Sigmoid colon (tissue), 7 donors: ENCODE results near the gene SH3RF3. TPM values are rescaled to one million over a fixed set of nuclear protein-coding genes. Genes with fewer than 3 reads are reported as not detected.

Experiments
- DNase-seq: peaks from one replicate; pipeline ENCODE4 v3.0.0-alpha.2; 2019
- H3K27ac ChIP-seq, 4 donors: fragments of 200-600 bp; sonication (generic); one replicate each; pipeline ENCODE4 v1.5.1; 2016 to 2019; ENCODE audit warnings: mild to moderate bottlenecking in 1 of 4
- H3K27me3 ChIP-seq, 3 donors: fragments of 200-600 bp; sonication (generic); one replicate each; pipeline ENCODE4 v1.5.1; 2019; ENCODE audit warnings: mild to moderate bottlenecking in 1 of 3
- H3K36me3 ChIP-seq, 4 donors: fragments of 200-600 bp; sonication (generic); one replicate each; pipeline ENCODE4 v1.5.1; 2016 to 2019
- H3K4me1 ChIP-seq, 4 donors: fragments of 200-600 bp; sonication (generic); one replicate each; pipeline ENCODE4 v1.5.1; 2017 to 2019
- H3K4me3 ChIP-seq, 4 donors: fragments of 200-600 bp; sonication (generic); one replicate each; pipeline ENCODE4 v1.5.1; 2017 to 2019; ENCODE audit warnings: mild to moderate bottlenecking in 2 of 4, moderate library complexity in 1 of 4
- H3K9me3 ChIP-seq, 4 donors: fragments of 200-600 bp in 3 of 4; sonication (generic) in 3 of 4; one replicate each; pipeline versions ENCODE4 v1.5.1 to v1.6.1; 2013 to 2019
- EP300 ChIP-seq, 4 donors: sonication (generic); formaldehyde crosslinking; IDR thresholded peaks; one replicate each; pipeline ENCODE4 v1.6.1; 2017; ENCODE audit warnings: antibody characterized with exemption in 4 of 4
- POLR2A ChIP-seq, 2 donors: fragments of 450-650 bp; IDR thresholded peaks; one replicate each; pipeline ENCODE4 v1.6.1; 2016; ENCODE audit warnings: antibody characterized with exemption in 2 of 2, mild to moderate bottlenecking in 2 of 2, moderate library complexity in 2 of 2
- POLR2AphosphoS5 ChIP-seq, 4 donors: sonication (generic); formaldehyde crosslinking; IDR thresholded peaks; one replicate each; pipeline ENCODE4 v1.6.1; 2017; ENCODE audit warnings: antibody characterized with exemption in 4 of 4
- WGBS, 2 donors: extraction: QIAGEN DNeasy Blood & Tissue Kit; methylation state at CpG; one replicate each; pipeline ENCODE4 v1.1.7; 2013; 5-methylcytosine and 5-hydroxymethylcytosine counted together
- intact Hi-C: fragments of 100-400 bp; cut with DNase I; formaldehyde crosslinking; loops from one replicate; pipeline ENCODE4 v1.15.1; 2023
- polyA plus RNA-seq, 3 donors: library from polyadenylated mRNA; stranded (reverse); fragments of 200-250 nt; gene quantifications; one replicate each; pipeline ENCODE4 v1.2.3, GENCODE V29; 2013
- total RNA-seq, 4 donors: library from RNA; depleted of rRNA; stranded (reverse); fragments of >200 nt; gene quantifications; one replicate each; pipeline ENCODE4 v1.1.0, GENCODE V29; 2016
- TF ChIP-seq, protein P1 (sequence below), 4 experiments: fragments of 450-650 bp in 3 of 4; fragments of 200-600 bp in 1 of 4; IDR thresholded peaks; one replicate each; pipeline ENCODE4 v1.5.1; 2016 to 2019; ENCODE audit warnings: antibody characterized with exemption in 4 of 4, mild to moderate bottlenecking in 3 of 4, moderate library complexity in 2 of 4
- donor health status: healthy with polysubstance abuse.
- donor health status: Bipolar disorder and iron deficiency.
- donor health status: healthy.

SH3RF3 gene
- total and polyA plus RNA-seq, 7 donors, result 0.69 to 10.0 (median 3.4) TPM

DNA sequence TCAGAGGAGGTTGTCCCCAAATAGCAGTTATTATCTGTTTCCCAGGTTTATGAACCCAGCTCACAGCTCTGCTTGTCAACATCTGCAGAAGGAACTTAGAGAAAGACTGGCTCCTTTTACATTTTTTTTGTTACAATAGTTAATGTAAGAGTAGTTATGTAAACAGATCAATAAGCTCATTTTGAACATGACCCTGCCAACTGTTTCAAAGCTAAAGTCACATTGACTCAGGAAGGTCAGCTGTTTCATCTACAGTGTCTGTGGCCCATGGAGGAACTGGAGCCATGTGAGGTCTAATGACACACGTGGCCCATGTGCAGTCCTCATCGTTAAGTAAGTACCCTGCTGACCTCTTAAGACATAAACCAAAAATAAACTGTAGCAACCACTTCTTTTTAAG lies 97.1 kb downstream of the SH3RF3 start:
- Histone ChIP-seq H3K4me1 (peaks cover 0 to 7% (median 6%) of the 10 kb centered on the region in 4 donors), H3K27ac (no peak overlapping the region), H3K9me3 (no peaks in the 10 kb centered on the region), H3K4me3 (no peak overlapping the region), H3K27me3 (no peaks in the 10 kb centered on the region), H3K36me3 (no peaks in the 10 kb centered on the region)
- intact Hi-C loops, result no loop called here
- 64 to 66% methylated on average over 2 of the region's 2 CpGs for WGBS, 2 donors
- TF ChIP-seq EP300 (IDR thresholded peaks at IDR 0.05), result no peak
- no peak for TF ChIP-seq POLR2AphosphoS5 (IDR thresholded peaks at IDR 0.05)
- TF ChIP-seq, protein P1, sequence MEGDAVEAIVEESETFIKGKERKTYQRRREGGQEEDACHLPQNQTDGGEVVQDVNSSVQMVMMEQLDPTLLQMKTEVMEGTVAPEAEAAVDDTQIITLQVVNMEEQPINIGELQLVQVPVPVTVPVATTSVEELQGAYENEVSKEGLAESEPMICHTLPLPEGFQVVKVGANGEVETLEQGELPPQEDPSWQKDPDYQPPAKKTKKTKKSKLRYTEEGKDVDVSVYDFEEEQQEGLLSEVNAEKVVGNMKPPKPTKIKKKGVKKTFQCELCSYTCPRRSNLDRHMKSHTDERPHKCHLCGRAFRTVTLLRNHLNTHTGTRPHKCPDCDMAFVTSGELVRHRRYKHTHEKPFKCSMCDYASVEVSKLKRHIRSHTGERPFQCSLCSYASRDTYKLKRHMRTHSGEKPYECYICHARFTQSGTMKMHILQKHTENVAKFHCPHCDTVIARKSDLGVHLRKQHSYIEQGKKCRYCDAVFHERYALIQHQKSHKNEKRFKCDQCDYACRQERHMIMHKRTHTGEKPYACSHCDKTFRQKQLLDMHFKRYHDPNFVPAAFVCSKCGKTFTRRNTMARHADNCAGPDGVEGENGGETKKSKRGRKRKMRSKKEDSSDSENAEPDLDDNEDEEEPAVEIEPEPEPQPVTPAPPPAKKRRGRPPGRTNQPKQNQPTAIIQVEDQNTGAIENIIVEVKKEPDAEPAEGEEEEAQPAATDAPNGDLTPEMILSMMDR (IDR thresholded peaks at IDR 0.05), result no peak
- TF ChIP-seq POLR2A (IDR thresholded peaks at IDR 0.05), result no peak
- no peak for DNase-seq

DNA sequence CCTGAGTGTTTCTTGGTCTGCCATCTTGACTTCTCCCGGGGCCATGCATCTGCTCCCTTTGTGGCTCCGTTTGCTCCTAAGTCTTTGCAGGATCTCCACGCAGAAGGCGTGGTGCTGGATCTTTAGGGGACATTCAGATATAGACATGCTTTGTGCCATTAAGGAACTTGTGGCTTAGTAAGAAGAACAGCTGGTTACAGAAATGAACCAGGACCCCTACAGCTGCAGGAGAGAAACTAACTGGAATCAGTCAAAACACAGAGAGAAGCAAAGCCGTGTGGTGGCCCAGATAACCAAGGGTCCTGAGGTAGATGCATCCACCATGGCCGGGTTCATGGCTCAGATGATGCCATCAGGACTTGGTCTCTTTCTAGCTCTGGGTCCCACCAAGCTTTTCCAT lies 97.6 kb downstream of the SH3RF3 start:
- Histone ChIP-seq H3K4me3 (no peak overlapping the region), H3K27ac (no peak overlapping the region), H3K27me3 (no peaks in the 10 kb centered on the region), H3K36me3 (no peaks in the 10 kb centered on the region), H3K9me3 (no peaks in the 10 kb centered on the region), H3K4me1 (peaks cover 0 to 11% (median 11%) of the 10 kb centered on the region in 4 donors)
- TF ChIP-seq POLR2AphosphoS5 (IDR thresholded peaks at IDR 0.05), result no peak
- TF ChIP-seq POLR2A (IDR thresholded peaks at IDR 0.05), result no peak
- TF ChIP-seq EP300 (IDR thresholded peaks at IDR 0.05), result no peak
- TF ChIP-seq, protein P1 (IDR thresholded peaks at IDR 0.05), result no peak
- 73 to 84% methylated on average over 6 of the region's 6 CpGs for WGBS, 2 donors
- intact Hi-C loops, result no loop called here
- DNase-seq, result no peak

DNA sequence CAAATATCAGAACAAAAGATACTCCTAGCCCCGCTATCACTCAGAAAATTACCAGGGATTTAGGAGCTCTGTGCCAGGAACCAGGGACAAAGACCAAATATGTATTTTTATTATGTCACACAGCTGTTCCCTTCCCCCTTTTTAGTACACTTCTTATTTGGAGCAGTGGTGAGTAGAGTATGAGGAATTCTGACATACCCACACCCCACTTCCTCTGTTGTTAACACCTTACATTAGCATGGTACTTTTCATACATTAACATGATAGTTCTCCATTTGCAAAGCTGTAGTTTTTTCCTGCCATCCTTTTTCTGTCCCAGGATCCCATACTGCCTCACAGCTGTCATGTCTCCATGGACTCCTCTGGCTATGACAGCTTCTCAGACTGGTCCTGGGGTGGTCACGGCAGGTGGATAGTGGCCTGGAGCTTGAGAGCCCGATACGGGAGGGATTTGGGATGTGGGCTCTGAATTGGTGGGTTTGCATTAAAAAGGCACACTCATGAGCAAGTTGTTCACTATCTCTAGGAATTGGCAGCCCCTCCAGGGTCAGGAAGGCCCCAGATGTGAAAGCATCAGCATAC lies 100.2 kb downstream of the SH3RF3 start:
- no peaks in the 10 kb centered on the region for H3K27me3 ChIP-seq
- H3K27ac ChIP-seq, result no peak overlapping the region
- TF ChIP-seq EP300 (IDR thresholded peaks at IDR 0.05) (no peak), POLR2AphosphoS5 (IDR thresholded peaks at IDR 0.05) (no peak), POLR2A (IDR thresholded peaks at IDR 0.05) (no peak)
- TF ChIP-seq, protein P1 (IDR thresholded peaks at IDR 0.05), result no peak
- 93% methylated on average over 4 of the region's 4 CpGs for WGBS, 2 donors
- H3K4me1 ChIP-seq, result peaks cover 0 to 12% (median 11%) of the 10 kb centered on the region in 4 donors
- DNase-seq, result no peak
- H3K9me3 ChIP-seq, result no peaks in the 10 kb centered on the region
- H3K36me3 ChIP-seq, result no peaks in the 10 kb centered on the region
- H3K4me3 ChIP-seq, result no peak overlapping the region
- intact Hi-C loops, result no loop called here

DNA sequence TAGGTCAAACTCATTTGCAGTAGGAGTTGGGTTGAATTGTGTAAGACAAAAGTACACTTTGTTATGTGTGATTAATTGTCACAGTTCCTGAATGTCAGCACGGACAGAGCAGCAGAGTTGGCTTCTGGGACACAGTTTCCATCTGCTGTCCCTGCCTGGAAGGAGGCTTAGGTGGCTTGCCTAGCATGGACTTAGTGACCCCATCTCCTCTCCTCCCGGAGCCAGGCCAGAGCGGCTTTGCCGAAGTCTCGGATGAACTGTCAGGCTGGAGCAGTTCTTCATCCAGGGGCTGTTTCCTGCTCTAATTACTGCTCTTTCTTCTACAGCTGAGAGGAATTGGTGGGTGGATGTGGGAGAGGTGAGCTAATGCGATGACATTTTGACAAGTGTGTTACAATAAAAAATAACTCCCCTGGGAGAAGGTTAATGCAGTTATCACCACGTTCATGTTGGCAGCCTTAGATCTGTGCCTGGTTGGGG lies 102.0 kb downstream of the SH3RF3 start:
- intact Hi-C loops, result no loop called here
- Histone ChIP-seq H3K9me3 (no peaks in the 10 kb centered on the region), H3K4me3 (no peak overlapping the region), H3K27ac (no peak overlapping the region), H3K27me3 (no peaks in the 10 kb centered on the region), H3K36me3 (no peaks in the 10 kb centered on the region), H3K4me1 (peaks cover 0 to 12% (median 11%) of the 10 kb centered on the region in 4 donors)
- no peak for DNase-seq
- 60% methylated on average over 7 of the region's 7 CpGs for WGBS, 2 donors
- TF ChIP-seq, protein P1 (IDR thresholded peaks at IDR 0.05), result no peak
- TF ChIP-seq POLR2AphosphoS5 (IDR thresholded peaks at IDR 0.05) (no peak), EP300 (IDR thresholded peaks at IDR 0.05) (no peak), POLR2A (IDR thresholded peaks at IDR 0.05) (no peak)

DNA sequence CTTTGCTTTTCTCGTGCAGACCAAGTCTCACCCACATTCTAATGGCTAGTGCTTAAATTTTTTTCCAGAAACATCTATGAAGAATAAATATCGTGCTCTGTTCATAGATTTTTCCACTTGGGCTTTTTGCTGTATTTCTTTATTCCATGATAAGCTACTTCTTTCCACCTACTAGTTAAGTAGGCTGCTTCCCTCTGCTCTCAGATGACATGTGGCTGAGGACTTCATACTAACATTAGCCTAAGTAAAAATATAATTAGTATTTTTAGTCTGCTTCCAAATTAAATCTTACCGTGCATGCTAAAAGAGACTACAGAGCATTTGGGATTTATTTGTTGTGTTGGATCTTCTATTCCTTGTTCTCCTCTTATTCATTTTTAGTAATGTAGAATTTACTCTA lies 102.4 kb downstream of the SH3RF3 start:
- WGBS, 2 donors, result 69 to 84% methylated on average over 3 of the region's 3 CpGs
- no peak overlapping the region for H3K4me3 ChIP-seq
- no peak for DNase-seq
- intact Hi-C loops, result no loop called here
- no peak overlapping the region for H3K27ac ChIP-seq
- H3K27me3 ChIP-seq, result no peaks in the 10 kb centered on the region
- no peaks in the 10 kb centered on the region for H3K36me3 ChIP-seq
- TF ChIP-seq POLR2AphosphoS5 (IDR thresholded peaks at IDR 0.05) (no peak), EP300 (IDR thresholded peaks at IDR 0.05) (no peak), POLR2A (IDR thresholded peaks at IDR 0.05) (no peak)
- TF ChIP-seq, protein P1 (IDR thresholded peaks at IDR 0.05), result no peak
- H3K4me1 ChIP-seq, result peaks cover 0 to 12% (median 11%) of the 10 kb centered on the region in 4 donors
- no peaks in the 10 kb centered on the region for H3K9me3 ChIP-seq
